PC-3 (cell line): ENCODE data around the gene GRIN2A. TPM values are rescaled to one million over a fixed set of nuclear protein-coding genes. Genes with fewer than 3 reads are reported as not detected.

Source experiments
- ATAC-seq: fragments of 200-7000 bp; cut with Tn5 transposase; 2 replicates; pipeline ENCODE4 v1.9.1; 2020; ENCODE audit warnings: mild to moderate bottlenecking, moderate library complexity
- BruUV-seq: library from RNA; stranded (reverse); fragments of 400-500 nt; replicated peaks from 2 replicates; lab custom pipeline; 2021; lab: Mats Ljungman, UMichigan
- CTCF ChIA-PET: fragments of 300-600 bp; sonication (Branson Sonifier 250); formaldehyde crosslinking; loops from one replicate; lab custom pipeline; 2022; ENCODE audit warnings: antibody characterized with exemption; lab: Charles Lee
- POLR2A ChIA-PET: fragments of 300-600 bp; sonication (Branson Sonifier 250); formaldehyde crosslinking; loops from one replicate; lab custom pipeline; 2022; ENCODE audit warnings: antibody characterized with exemption; ENCODE audit not compliant: unreplicated experiment; lab: Charles Lee
- DNase-seq: peaks from one replicate; pipeline ENCODE4 v3.0.0-alpha.2; 2015
- H2AFZ ChIP-seq: fragments of 300-600 bp; sonication (generic); 2 replicates; pipeline ENCODE4 v1.6.0; 2016; ENCODE audit warnings: antibody characterized with exemption, low read length
- H3F3A ChIP-seq: fragments of 300-600 bp; sonication (generic); one replicate; pipeline ENCODE4 v1.6.0; 2017; ENCODE audit warnings: antibody characterized with exemption, low read length, control low read depth, mild to moderate bottlenecking; ENCODE audit not compliant: unreplicated experiment
- H3K27ac ChIP-seq: fragments of 300-600 bp; sonication (generic); 2 replicates; pipeline ENCODE4 v1.5.1; 2016; ENCODE audit warnings: mild to moderate bottlenecking, low read length
- H3K27me3 ChIP-seq: fragments of 300-600 bp; sonication (generic); 2 replicates; pipeline ENCODE4 v1.6.1; 2016; ENCODE audit warnings: low read length, mixed read lengths
- H3K36me3 ChIP-seq: fragments of 300-600 bp; sonication (generic); 2 replicates; pipeline ENCODE4 v1.6.1; 2016; ENCODE audit warnings: low read depth, mixed run types, low read length, mixed read lengths
- H3K4me1 ChIP-seq: fragments of 300-600 bp; sonication (generic); 2 replicates; pipeline ENCODE4 v1.5.1; 2016; ENCODE audit warnings: low read length; ENCODE audit not compliant: insufficient read depth
- H3K4me2 ChIP-seq: fragments of 300-600 bp; sonication (generic); 2 replicates; pipeline ENCODE4 v1.6.0; 2016; ENCODE audit warnings: low read length
- H3K4me3 ChIP-seq: fragments of 300-600 bp; sonication (generic); 2 replicates; pipeline ENCODE4 v1.5.1; 2016; ENCODE audit warnings: mild to moderate bottlenecking, low read length, mixed read lengths
- H3K79me2 ChIP-seq: fragments of 300-600 bp; sonication (generic); 2 replicates; pipeline ENCODE4 v1.6.1; 2017; ENCODE audit warnings: low read length, mixed read lengths
- H3K9ac ChIP-seq: fragments of 300-600 bp; sonication (generic); 2 replicates; pipeline ENCODE4 v1.6.0; 2016; ENCODE audit warnings: mild to moderate bottlenecking, low read length
- H3K9me2 ChIP-seq: fragments of 300-600 bp; sonication (generic); replicated peaks from 2 replicates; pipeline ENCODE4 v1.6.1; 2016; ENCODE audit warnings: mixed run types, low read length, mixed read lengths
- H3K9me3 ChIP-seq: fragments of 300-600 bp; sonication (generic); 2 replicates; pipeline ENCODE4 v1.6.1; 2016; ENCODE audit warnings: low read length, mixed read lengths
- H4K20me1 ChIP-seq: fragments of 300-600 bp; sonication (generic); 2 replicates; pipeline ENCODE4 v1.6.1; 2016; ENCODE audit warnings: low read length, mixed read lengths
- EZH2 ChIP-seq: fragments of 300-600 bp; sonication (generic); IDR thresholded peaks from one replicate; pipeline ENCODE4 v1.6.1; 2017; ENCODE audit warnings: antibody characterized with exemption, mild to moderate bottlenecking, low read length; ENCODE audit not compliant: unreplicated experiment
- EZH2phosphoT487 ChIP-seq: fragments of 300-600 bp; sonication (generic); IDR thresholded peaks from 2 replicates; pipeline ENCODE4 v1.6.1; 2018; ENCODE audit warnings: mild to moderate bottlenecking, antibody characterized with exemption, low read length, borderline replicate concordance
- intact Hi-C: fragments of 100-400 bp; cut with micrococcal nuclease; formaldehyde crosslinking; loops from 2 replicates; pipeline ENCODE4 v1.9.0; 2023
- total RNA-seq: library from RNA; depleted of rRNA; stranded (reverse); fragments of >200 nt; gene quantifications from 2 replicates; pipeline ENCODE4 v1.2.3, GENCODE V29; 2014
- TF ChIP-seq, protein P1 (sequence below): fragments of 300-600 bp; sonication (generic); conservative IDR thresholded peaks from 2 replicates; pipeline ENCODE4 v1.5.1; 2017; ENCODE audit warnings: antibody characterized with exemption, low read depth, mild to moderate bottlenecking, low read length

Gene GRIN2A
- total RNA-seq, 1 experiment from 2014 or later = 0.04 TPM

DNA sequence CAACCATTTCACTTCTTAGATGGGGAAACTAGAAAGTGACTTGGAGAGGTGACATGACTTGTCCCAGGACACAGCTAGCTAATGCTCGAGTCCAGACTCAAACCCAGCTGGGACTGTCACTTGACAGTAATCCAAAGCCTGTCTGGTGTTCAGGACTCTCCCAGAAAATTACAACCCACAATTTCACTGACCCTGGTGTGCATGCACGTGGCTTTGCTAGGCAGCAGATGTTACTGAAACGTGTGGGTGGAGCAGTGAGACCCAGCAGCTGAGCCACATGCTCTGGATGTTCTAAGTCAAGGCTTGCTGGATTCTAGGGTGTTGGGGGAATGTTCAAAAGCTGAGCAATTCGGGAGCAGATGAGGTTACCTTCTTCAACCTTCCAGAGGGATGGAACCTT lies 364.6 kb downstream of the GRIN2A start:
- no peak overlapping the region for H3K4me2 ChIP-seq
- TF ChIP-seq EZH2phosphoT487 (no peak), EZH2 (no peak)
- TF ChIP-seq, protein P1, sequence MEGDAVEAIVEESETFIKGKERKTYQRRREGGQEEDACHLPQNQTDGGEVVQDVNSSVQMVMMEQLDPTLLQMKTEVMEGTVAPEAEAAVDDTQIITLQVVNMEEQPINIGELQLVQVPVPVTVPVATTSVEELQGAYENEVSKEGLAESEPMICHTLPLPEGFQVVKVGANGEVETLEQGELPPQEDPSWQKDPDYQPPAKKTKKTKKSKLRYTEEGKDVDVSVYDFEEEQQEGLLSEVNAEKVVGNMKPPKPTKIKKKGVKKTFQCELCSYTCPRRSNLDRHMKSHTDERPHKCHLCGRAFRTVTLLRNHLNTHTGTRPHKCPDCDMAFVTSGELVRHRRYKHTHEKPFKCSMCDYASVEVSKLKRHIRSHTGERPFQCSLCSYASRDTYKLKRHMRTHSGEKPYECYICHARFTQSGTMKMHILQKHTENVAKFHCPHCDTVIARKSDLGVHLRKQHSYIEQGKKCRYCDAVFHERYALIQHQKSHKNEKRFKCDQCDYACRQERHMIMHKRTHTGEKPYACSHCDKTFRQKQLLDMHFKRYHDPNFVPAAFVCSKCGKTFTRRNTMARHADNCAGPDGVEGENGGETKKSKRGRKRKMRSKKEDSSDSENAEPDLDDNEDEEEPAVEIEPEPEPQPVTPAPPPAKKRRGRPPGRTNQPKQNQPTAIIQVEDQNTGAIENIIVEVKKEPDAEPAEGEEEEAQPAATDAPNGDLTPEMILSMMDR = no peak
- no peak overlapping the region for H2AFZ ChIP-seq
- no peaks in the 10 kb centered on the region for H3K9me3 ChIP-seq
- H4K20me1 ChIP-seq = no peaks in the 10 kb centered on the region
- H3K9ac ChIP-seq = no peak overlapping the region
- no peaks in the 10 kb centered on the region for H3K36me3 ChIP-seq
- ATAC-seq = no peak
- H3K4me1 ChIP-seq = no peaks in the 10 kb centered on the region
- DNase-seq = no peak
- no TSS peak for BruUV-seq
- H3F3A ChIP-seq = no peaks in the 10 kb centered on the region
- H3K79me2 ChIP-seq = no peaks in the 10 kb centered on the region
- H3K4me3 ChIP-seq = no peak overlapping the region
- ChIA-PET CTCF (no interaction called here), POLR2A (no interaction called here)
- no peak overlapping the region for H3K27ac ChIP-seq
- H3K9me2 ChIP-seq = no peaks in the 10 kb centered on the region
- intact Hi-C loops = no loop called here
- H3K27me3 ChIP-seq = peaks cover 67% of the 10 kb centered on the region

DNA sequence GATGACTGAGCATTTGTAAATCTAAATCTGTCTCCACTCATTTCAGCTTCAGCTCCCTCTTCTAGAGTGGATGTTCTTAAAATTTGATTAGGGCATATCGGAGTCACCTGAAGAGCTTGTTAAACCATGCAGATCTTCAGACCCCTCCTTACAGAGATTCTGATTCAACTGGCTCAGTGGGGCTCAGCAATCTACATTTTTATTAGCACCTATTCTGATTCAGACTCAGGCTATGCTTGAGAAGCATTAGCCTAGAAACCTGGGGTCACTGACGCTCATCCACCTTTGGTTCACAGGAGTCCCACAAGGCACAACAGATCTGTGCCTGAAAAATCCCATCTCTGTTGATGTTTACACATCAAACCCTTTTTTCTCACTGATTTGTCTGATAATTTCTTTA lies 365.6 kb downstream of the GRIN2A start:
- no peak overlapping the region for H3K4me3 ChIP-seq
- H3K36me3 ChIP-seq = no peaks in the 10 kb centered on the region
- H3K27ac ChIP-seq = no peak overlapping the region
- no peak for DNase-seq
- ChIA-PET CTCF (no interaction called here), POLR2A (no interaction called here)
- H3K4me2 ChIP-seq = no peak overlapping the region
- ATAC-seq = no peak
- no TSS peak for BruUV-seq
- H3F3A ChIP-seq = no peaks in the 10 kb centered on the region
- TF ChIP-seq EZH2 (no peak), EZH2phosphoT487 (no peak)
- TF ChIP-seq, protein P1 = no peak
- H3K27me3 ChIP-seq = peaks cover 61% of the 10 kb centered on the region
- H3K79me2 ChIP-seq = no peaks in the 10 kb centered on the region
- no peaks in the 10 kb centered on the region for H3K4me1 ChIP-seq
- intact Hi-C loops = no loop called here
- H3K9me3 ChIP-seq = no peaks in the 10 kb centered on the region
- H2AFZ ChIP-seq = no peak overlapping the region
- H3K9ac ChIP-seq = no peak overlapping the region
- no peaks in the 10 kb centered on the region for H3K9me2 ChIP-seq
- H4K20me1 ChIP-seq = no peaks in the 10 kb centered on the region

DNA sequence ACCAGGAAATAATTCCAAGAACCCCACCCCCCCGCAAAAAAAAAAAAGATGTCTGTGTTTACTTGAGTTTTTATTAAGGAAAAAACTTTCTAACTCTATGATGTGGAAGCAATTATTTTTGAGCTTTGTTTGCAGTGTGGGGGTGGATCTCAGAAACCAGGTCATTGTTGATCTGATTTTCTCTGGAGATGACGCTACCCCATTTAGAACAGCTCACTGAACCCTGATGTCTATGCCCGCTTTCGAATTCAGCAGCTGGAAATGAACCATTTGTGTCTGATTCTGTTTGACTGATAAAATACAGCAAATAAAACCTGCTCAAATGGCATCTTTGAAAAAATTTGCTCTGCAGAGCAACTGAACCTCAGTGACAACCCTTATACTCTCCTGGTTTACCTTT lies 368.6 kb downstream of the GRIN2A start:
- intact Hi-C loops = no loop called here
- H4K20me1 ChIP-seq = no peaks in the 10 kb centered on the region
- H3K27me3 ChIP-seq = peaks cover 46% of the 10 kb centered on the region
- H3K9me3 ChIP-seq = no peaks in the 10 kb centered on the region
- H2AFZ ChIP-seq = no peak overlapping the region
- H3F3A ChIP-seq = no peaks in the 10 kb centered on the region
- DNase-seq (no peak), ATAC-seq (no peak)
- ChIA-PET CTCF (no interaction called here), POLR2A (no interaction called here)
- no peak overlapping the region for H3K4me2 ChIP-seq
- no peaks in the 10 kb centered on the region for H3K9me2 ChIP-seq
- H3K9ac ChIP-seq = no peak overlapping the region
- no peaks in the 10 kb centered on the region for H3K36me3 ChIP-seq
- no peak overlapping the region for H3K4me3 ChIP-seq
- H3K79me2 ChIP-seq = no peaks in the 10 kb centered on the region
- no peak overlapping the region for H3K27ac ChIP-seq
- BruUV-seq = no TSS peak
- TF ChIP-seq EZH2 (no peak), EZH2phosphoT487 (no peak)
- TF ChIP-seq, protein P1 = no peak
- H3K4me1 ChIP-seq = no peaks in the 10 kb centered on the region
